GM10266 (cell line): ENCODE results near the gene STT3A.
A peak's percentile ranks its signal among the peaks of the same experiment; 100 is the strongest.

Experiments used
- DNase-seq: peaks from one replicate; pipeline ENCODE4 v3.0.0; 2012; ENCODE audit errors: extremely low spot score
- CTCF ChIP-seq: IDR thresholded peaks from 2 replicates; pipeline ENCODE4 v1.5.1; 2012; ENCODE audit warnings: mild to moderate bottlenecking, low read depth; ENCODE audit not compliant: control insufficient read depth, insufficient read depth; ENCODE audit errors: missing control alignments

The STT3A gene

GRCh38 chr11:125561924-125562323 lies 30.7 kb upstream of the STT3A start:
- DNase-seq: no peak
- TF ChIP-seq CTCF: no peak

- DNase-seq: no peak
- no peak for TF ChIP-seq CTCF
These were observed 30.2 kb upstream of the STT3A start for GRCh38 chr11:125562430-125562829.

GRCh38 chr11:125564357-125564756 lies 28.3 kb upstream of the STT3A start:
- DNase-seq: no peak
- TF ChIP-seq CTCF: no peak

- TF ChIP-seq CTCF: no peak
- DNase-seq: no peak
These were observed 26.4 kb upstream of the STT3A start for GRCh38 chr11:125566235-125566634.

GRCh38 chr11:125568970-125569914 lies 23.4 kb upstream of the STT3A start, which contains the start of gene EI24:
Gene EI24, plus strand, starts transcription at chr11:125569477. Its CDS starts 3,051 bp downstream, at chr11:125572528.
- peak; percentile 58 for TF ChIP-seq CTCF
- peak; percentile 91 for DNase-seq

GRCh38 chr11:125569915-125570621 lies 22.6 kb upstream of the STT3A start:
- peak; percentile 37 for DNase-seq
- no peak for TF ChIP-seq CTCF
